Measurements from ENCODE around the gene CD14.

GRCh38 chr5:140664359-140665119 lies 31.6 kb upstream of the CD14 start, which contains the start of gene WDR55:
- no peak for TF ChIP-seq EZH2 (IDR thresholded peaks at IDR 0.05)
- peak; percentile 95 for TF ChIP-seq POLR2AphosphoS5 (IDR thresholded peaks at IDR 0.05; ENCODE audit: borderline replicate concordance, low read depth, low read length)
- peak; percentile 68 for TF ChIP-seq FOXP2 (optimal IDR thresholded peaks at IDR 0.05; ENCODE audit: control extremely low read depth, extremely low read length, insufficient read depth)

Data from SK-N-MC (cell line).